ENCODE measurements around the gene NDUFAF2. TPM values are rescaled to one million over a fixed set of nuclear protein-coding genes. Genes with fewer than 3 reads are reported as not detected.
"Not testable (repeated sequence)": the region's sequence is repeated elsewhere in the genome, so short reads cannot be mapped to it uniquely, and the experiment has no call there.

NDUFAF2 gene
- total RNA-seq, 2 donors from 2014 or later: 18.4 to 30.5 TPM

DNA sequence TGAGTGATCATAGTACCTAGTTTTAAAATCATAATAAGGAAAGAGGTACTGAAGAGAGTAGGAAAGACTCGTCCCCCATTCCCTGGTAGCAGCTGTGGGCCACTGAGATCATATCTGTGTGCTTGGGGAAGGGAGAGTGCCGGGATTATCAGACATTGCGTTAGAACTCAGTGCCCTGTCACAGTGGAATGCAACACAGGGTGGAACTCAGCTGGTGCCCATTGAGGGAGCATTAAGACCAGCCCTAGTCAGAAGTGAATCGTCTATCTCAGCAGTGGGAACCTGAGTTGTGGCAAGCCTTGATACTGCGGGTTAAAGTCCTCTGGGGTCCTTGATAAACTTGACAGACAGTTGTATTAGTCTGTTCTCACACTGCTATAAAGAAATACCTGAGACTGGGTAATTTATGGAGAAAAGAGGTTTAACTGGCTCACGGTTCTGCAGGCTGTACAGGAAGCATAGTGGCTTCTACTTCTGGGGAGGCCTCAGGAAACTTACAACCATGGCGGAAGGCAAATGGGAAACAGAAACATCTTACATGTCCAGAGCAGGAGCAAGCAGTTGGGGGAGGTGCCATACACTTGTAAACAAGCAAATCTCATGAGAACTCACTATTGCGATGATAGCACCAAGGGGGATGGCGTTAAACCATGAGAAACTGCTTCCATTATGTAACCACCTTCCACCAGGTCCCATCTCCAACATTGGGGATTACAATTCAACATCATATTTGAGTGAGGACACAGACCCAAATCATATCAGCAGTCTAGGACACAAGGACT, 33.1 kb downstream of the NDUFAF2 start:
- H3K27ac Mint-ChIP-seq: no peak overlapping the region
- H3K9me3 Mint-ChIP-seq: peaks cover 22 to 32% of the 10 kb centered on the region in 2 donors
- no peak for DNase-seq (ENCODE audit: low spot score in 2 of 2)
- peaks cover 47 to 53% of the 10 kb centered on the region in 2 donors for H3K36me3 Mint-ChIP-seq
- no peak for ATAC-seq

- ATAC-seq (no peak), DNase-seq (ENCODE audit: low spot score in 2 of 2) (no peak)
- H3K36me3 Mint-ChIP-seq: peaks cover 47 to 53% of the 10 kb centered on the region in 2 donors
- peaks cover 22 to 32% of the 10 kb centered on the region in 2 donors for H3K9me3 Mint-ChIP-seq
- no peak overlapping the region for H3K27ac Mint-ChIP-seq
Measured at GRCh38 chr5:60978968-60979367, 34.0 kb downstream of the NDUFAF2 start.

DNA sequence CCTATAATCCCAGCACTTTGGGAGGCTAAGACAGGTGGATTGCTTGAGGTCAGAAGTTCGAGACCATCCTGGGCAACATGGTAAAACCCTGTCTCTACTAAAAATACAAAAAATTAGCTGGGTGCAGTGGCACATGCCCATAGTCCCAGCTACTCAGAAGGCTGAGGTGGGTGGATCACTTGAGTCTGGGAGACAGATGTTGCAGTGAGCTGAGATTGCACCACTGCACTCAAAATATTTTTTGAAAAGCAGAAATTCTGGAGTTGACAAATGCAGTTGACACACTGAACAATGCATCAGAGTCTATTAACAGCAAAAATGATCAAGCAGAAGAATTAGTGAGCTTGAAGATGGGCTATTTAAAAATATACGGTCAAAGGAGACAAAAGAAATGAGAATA, 35.5 kb downstream of the NDUFAF2 start:
- Mint-ChIP-seq H3K9me3 (peaks cover 30 to 31% of the 10 kb centered on the region in 2 donors), H3K36me3 (peaks cover 49 to 56% of the 10 kb centered on the region in 2 donors), H3K27ac (no peak overlapping the region)
- DNase-seq (ENCODE audit: low spot score in 2 of 2) (no peak), ATAC-seq (no peak)

DNA sequence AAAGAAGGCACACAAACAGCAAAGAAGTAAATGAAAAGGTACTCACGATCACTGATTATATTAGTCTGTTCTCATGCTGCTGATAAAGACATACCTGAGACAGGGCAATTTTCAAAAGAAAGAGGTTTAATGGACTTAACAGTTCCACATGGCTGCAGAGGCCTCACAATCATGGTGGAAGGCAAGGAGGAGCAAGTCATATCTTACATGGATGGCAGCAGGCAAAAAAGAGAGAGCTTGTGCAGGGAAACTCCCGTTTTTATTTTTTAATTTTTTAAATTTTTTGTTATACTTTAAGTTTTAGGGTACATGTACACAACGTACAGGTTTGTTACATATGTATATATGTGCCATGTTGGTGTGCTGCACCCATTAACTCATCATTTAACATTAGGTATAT, 37.1 kb downstream of the NDUFAF2 start:
- not testable (repeated sequence) for H3K27ac Mint-ChIP-seq; ATAC-seq; DNase-seq (ENCODE audit: low spot score in 2 of 2)
- Mint-ChIP-seq H3K9me3 (peaks cover 43 to 44% of the 10 kb centered on the region in 2 donors), H3K36me3 (peaks cover 61 to 65% of the 10 kb centered on the region in 2 donors)

GRCh38 chr5:60989790-60990189, 44.8 kb downstream of the NDUFAF2 start:
- Mint-ChIP-seq H3K36me3 (peaks cover 40 to 72% of the 10 kb centered on the region in 2 donors), H3K27ac (no peak overlapping the region), H3K9me3 (peaks cover 49 to 50% of the 10 kb centered on the region in 2 donors)
- DNase-seq (ENCODE audit: low spot score in 2 of 2) (no peak), ATAC-seq (no peak)

DNA sequence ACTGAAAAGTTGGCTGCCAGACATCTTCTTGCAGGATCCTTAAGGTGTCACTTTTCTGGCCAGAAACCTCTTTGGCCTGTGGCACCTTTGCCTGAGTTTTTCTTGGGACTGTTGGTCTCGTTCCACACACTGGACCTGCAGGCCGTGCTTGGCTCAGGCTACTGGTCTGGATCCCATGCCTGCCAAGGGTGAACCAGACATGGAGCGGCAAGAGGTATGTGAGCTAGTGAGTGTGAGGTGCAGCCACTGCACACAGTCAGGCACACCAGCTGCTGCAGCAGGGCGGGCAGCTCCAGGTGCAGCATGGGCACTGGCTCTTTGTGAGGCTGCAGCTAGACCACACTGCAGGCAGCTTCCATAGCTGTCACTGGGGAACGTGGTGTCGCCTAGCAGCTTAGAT, 47.9 kb downstream of the NDUFAF2 start:
- no peak for ATAC-seq
- no peak for DNase-seq (ENCODE audit: low spot score in 2 of 2)
- H3K27ac Mint-ChIP-seq: no peak overlapping the region
- peaks cover 16 to 47% of the 10 kb centered on the region in 2 donors for H3K36me3 Mint-ChIP-seq
- peaks cover 26 to 28% of the 10 kb centered on the region in 2 donors for H3K9me3 Mint-ChIP-seq

- ATAC-seq (no peak), DNase-seq (ENCODE audit: low spot score in 2 of 2) (no peak)
- peaks cover 15 to 42% of the 10 kb centered on the region in 2 donors for H3K36me3 Mint-ChIP-seq
- peaks cover 24 to 25% of the 10 kb centered on the region in 2 donors for H3K9me3 Mint-ChIP-seq
- H3K27ac Mint-ChIP-seq: no peak overlapping the region
Measured at GRCh38 chr5:60993425-60993824, 48.4 kb downstream of the NDUFAF2 start.

- Mint-ChIP-seq H3K9me3 (peaks cover 22 to 25% of the 10 kb centered on the region in 2 donors), H3K36me3 (peaks cover 15 to 39% of the 10 kb centered on the region in 2 donors), H3K27ac (no peak overlapping the region)
- DNase-seq (ENCODE audit: low spot score in 2 of 2) (no peak), ATAC-seq (no peak)
Measured at GRCh38 chr5:60993875-60994571, 49.0 kb downstream of the NDUFAF2 start.

DNA sequence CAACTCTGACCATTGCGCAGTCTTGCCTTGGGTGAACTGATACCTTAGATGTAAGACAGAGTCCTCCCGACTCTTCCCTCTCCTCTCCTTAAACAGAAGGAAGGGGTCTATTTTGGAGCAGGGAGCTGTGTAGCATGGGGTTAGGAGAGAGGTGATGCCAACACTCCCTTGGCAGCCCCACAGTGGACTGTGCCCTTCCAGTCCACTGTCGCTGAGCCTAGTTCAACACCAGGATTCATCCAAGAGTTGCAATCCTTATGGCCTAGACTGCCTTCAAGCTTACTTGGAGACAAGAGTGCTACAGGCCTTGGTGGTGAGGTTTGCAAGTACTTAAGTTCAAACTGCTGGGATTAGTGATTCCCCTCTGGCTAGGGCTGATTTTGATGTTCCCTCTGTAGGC, 51.4 kb downstream of the NDUFAF2 start:
- Mint-ChIP-seq H3K36me3 (peaks cover 14 to 29% of the 10 kb centered on the region in 2 donors), H3K9me3 (peaks cover 15% of the 10 kb centered on the region in 2 donors), H3K27ac (peak overlapping the region in 1 of 2 donors; percentile 56)
- ATAC-seq (no peak), DNase-seq (ENCODE audit: low spot score in 2 of 2) (no peak)

- Mint-ChIP-seq H3K36me3 (peaks cover 3 to 15% of the 10 kb centered on the region in 2 donors), H3K27ac (no peak overlapping the region), H3K9me3 (peaks cover 7 to 10% of the 10 kb centered on the region in 2 donors)
- DNase-seq (ENCODE audit: low spot score in 2 of 2) (no peak), ATAC-seq (no peak)
Measured at GRCh38 chr5:60997721-60998120, 52.7 kb downstream of the NDUFAF2 start.

DNA sequence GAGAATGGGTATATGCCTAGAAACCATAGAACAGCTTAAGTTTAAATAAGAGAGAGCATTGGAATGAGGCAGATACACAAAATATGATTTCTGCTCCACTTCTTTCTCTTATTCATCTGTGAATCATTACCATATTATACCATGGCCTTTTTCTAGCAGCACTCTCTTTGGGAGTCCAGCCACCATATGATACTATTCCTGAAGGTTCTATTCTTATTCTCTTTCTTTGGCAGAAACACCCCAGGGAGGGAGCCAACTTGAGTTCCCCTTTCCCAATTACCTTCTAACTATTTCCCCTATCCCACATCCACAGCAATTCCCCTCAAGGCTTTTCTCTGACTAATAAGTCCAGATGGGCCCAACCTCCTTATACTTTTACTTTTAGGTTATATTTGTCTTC, 55.9 kb downstream of the NDUFAF2 start:
- DNase-seq (ENCODE audit: low spot score in 2 of 2): no peak
- ATAC-seq: no peak
- peaks cover 0 to 19% of the 10 kb centered on the region in 2 donors for H3K36me3 Mint-ChIP-seq
- H3K9me3 Mint-ChIP-seq: peaks cover 0 to 7% of the 10 kb centered on the region in 2 donors
- no peak overlapping the region for H3K27ac Mint-ChIP-seq

GRCh38 chr5:61001647-61002046, 56.6 kb downstream of the NDUFAF2 start:
- Mint-ChIP-seq H3K9me3 (peaks cover 0 to 7% of the 10 kb centered on the region in 2 donors), H3K36me3 (peaks cover 0 to 20% of the 10 kb centered on the region in 2 donors)

GRCh38 chr5:61002611-61003355, 57.8 kb downstream of the NDUFAF2 start:
- Mint-ChIP-seq H3K9me3 (peaks cover 0 to 7% of the 10 kb centered on the region in 2 donors), H3K27ac (no peak overlapping the region), H3K36me3 (peaks cover 0 to 20% of the 10 kb centered on the region in 2 donors)
- no peak for ATAC-seq
- DNase-seq (ENCODE audit: low spot score in 2 of 2): no peak

More at GRCh38 chr5:61001647-61002046, 56.6 kb downstream of the NDUFAF2 start:
- ATAC-seq (no peak), DNase-seq (ENCODE audit: low spot score in 2 of 2) (no peak)
- no peak overlapping the region for H3K27ac Mint-ChIP-seq

DNA sequence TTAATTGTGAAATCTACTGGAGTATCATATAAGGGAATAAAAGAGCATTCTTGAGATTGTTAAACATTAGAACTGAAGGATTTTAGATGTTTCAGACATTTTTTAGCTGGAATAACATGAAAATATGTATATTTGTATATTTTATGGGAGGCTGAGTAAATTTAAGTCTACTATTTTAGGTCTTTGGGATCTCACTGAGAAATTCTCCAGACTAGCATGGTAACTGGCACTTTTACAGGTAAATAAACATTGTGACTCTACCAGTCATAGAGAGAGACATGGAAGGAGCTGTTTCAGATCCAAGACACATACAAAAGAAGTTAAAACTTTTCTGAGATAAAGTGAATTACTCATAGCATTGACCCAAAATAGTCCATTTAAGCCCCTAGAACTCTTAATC, 59.4 kb downstream of the NDUFAF2 start:
- no peak for ATAC-seq
- Mint-ChIP-seq H3K36me3 (peaks cover 0 to 20% of the 10 kb centered on the region in 2 donors), H3K9me3 (peaks cover 0 to 7% of the 10 kb centered on the region in 2 donors), H3K27ac (no peak overlapping the region)
- no peak for DNase-seq (ENCODE audit: low spot score in 2 of 2)

- ATAC-seq: no peak
- no peak for DNase-seq (ENCODE audit: low spot score in 2 of 2)
- Mint-ChIP-seq H3K36me3 (peaks cover 0 to 10% of the 10 kb centered on the region in 2 donors), H3K27ac (no peak overlapping the region), H3K9me3 (no peaks in the 10 kb centered on the region)
Measured at GRCh38 chr5:61009907-61010306, 64.9 kb downstream of the NDUFAF2 start.

- DNase-seq (ENCODE audit: low spot score in 2 of 2) (no peak), ATAC-seq (no peak)
- Mint-ChIP-seq H3K27ac (no peak overlapping the region), H3K9me3 (no peaks in the 10 kb centered on the region), H3K36me3 (peaks cover 0 to 2% of the 10 kb centered on the region in 2 donors)
Measured at GRCh38 chr5:61010467-61011454, 65.8 kb downstream of the NDUFAF2 start.
